ENCODE measurements around the gene NEFH.

The NEFH gene

GRCh38 chr22:29493636-29494035, 13.6 kb downstream of the NEFH start:
- no peak for DNase-seq (ENCODE audit: low read depth in 3 of 3, low spot score in 1 of 3)

- no peak for DNase-seq (ENCODE audit: low read depth in 3 of 3, low spot score in 1 of 3)
These were observed 19.8 kb downstream of the NEFH start for GRCh38 chr22:29499852-29500251.

- DNase-seq (ENCODE audit: low read depth in 3 of 3, low spot score in 1 of 3), result no peak
These were observed 23.9 kb downstream of the NEFH start for GRCh38 chr22:29503811-29504372.

- no peak for DNase-seq (ENCODE audit: low read depth in 3 of 3, low spot score in 1 of 3)
These were observed 29.3 kb downstream of the NEFH start for GRCh38 chr22:29509298-29509697.

GRCh38 chr22:29509815-29510214, 29.8 kb downstream of the NEFH start:
- no peak for DNase-seq (ENCODE audit: low read depth in 3 of 3, low spot score in 1 of 3)

- no peak for DNase-seq (ENCODE audit: low read depth in 3 of 3, low spot score in 1 of 3)
These were observed 30.5 kb downstream of the NEFH start for GRCh38 chr22:29510542-29510941.

GRCh38 chr22:29511126-29511862, 31.3 kb downstream of the NEFH start:
- no peak for DNase-seq (ENCODE audit: low read depth in 3 of 3, low spot score in 1 of 3)

- no peak for DNase-seq (ENCODE audit: low read depth in 3 of 3, low spot score in 1 of 3)
These were observed 32.0 kb downstream of the NEFH start for GRCh38 chr22:29512031-29512430.

- no peak for DNase-seq (ENCODE audit: low read depth in 3 of 3, low spot score in 1 of 3)
These were observed 37.3 kb downstream of the NEFH start for GRCh38 chr22:29517215-29517908.

- DNase-seq (ENCODE audit: low read depth in 3 of 3, low spot score in 1 of 3), result no peak
These were observed 38.4 kb downstream of the NEFH start for GRCh38 chr22:29518427-29518826.

- DNase-seq (ENCODE audit: low read depth in 3 of 3, low spot score in 1 of 3), result no peak
These were observed 40.0 kb downstream of the NEFH start for GRCh38 chr22:29519996-29520395.

GRCh38 chr22:29520851-29521250, 40.8 kb downstream of the NEFH start:
- no peak for DNase-seq (ENCODE audit: low read depth in 3 of 3, low spot score in 1 of 3)

GRCh38 chr22:29521526-29521925, 41.5 kb downstream of the NEFH start:
- no peak for DNase-seq (ENCODE audit: low read depth in 3 of 3, low spot score in 1 of 3)

- DNase-seq (ENCODE audit: low read depth in 3 of 3, low spot score in 1 of 3), result no peak
These were observed 43.7 kb downstream of the NEFH start for GRCh38 chr22:29523761-29524160.

GRCh38 chr22:29524442-29525191, 44.6 kb downstream of the NEFH start:
- no peak for DNase-seq (ENCODE audit: low read depth in 3 of 3, low spot score in 1 of 3)

- DNase-seq (ENCODE audit: low read depth in 3 of 3, low spot score in 1 of 3), result no peak
These were observed 48.1 kb downstream of the NEFH start for GRCh38 chr22:29528144-29528543.

GRCh38 chr22:29530716-29531115, 50.7 kb downstream of the NEFH start:
- DNase-seq (ENCODE audit: low read depth in 3 of 3, low spot score in 1 of 3), result no peak

GRCh38 chr22:29531419-29531818, 51.4 kb downstream of the NEFH start:
- DNase-seq (ENCODE audit: low read depth in 3 of 3, low spot score in 1 of 3), result no peak

- no peak for DNase-seq (ENCODE audit: low read depth in 3 of 3, low spot score in 1 of 3)
These were observed 56.4 kb downstream of the NEFH start for GRCh38 chr22:29536411-29536810.

- no peak for DNase-seq (ENCODE audit: low read depth in 3 of 3, low spot score in 1 of 3)
These were observed 59.1 kb downstream of the NEFH start for GRCh38 chr22:29539105-29539504.

Measured in stimulated activated CD4-positive, alpha-beta T cell treated with anti-CD3 and anti-CD28 coated beads, TNF-alpha, amount 100 ng/mL, for 1 hour (primary cell).